ENCODE data around the gene SLC27A4. TPM values are rescaled to one million over a fixed set of nuclear protein-coding genes. Genes with fewer than 3 reads are reported as not detected.

Gene SLC27A4
- total RNA-seq, 4 donors from 2014 or later, result 4.6 to 22.7 (median 9.5) TPM

- intact Hi-C loops (cut with DNase I; ENCODE audit: low total_unique reads), result no loop called here
- Histone ChIP-seq H3K9me3 (no peaks in the 10 kb centered on the region), H3K27ac (no peak overlapping the region), H3K4me3 (no peak overlapping the region), H3K36me3 (no peaks in the 10 kb centered on the region), H3K4me1 (no peaks in the 10 kb centered on the region), H3K27me3 (no peaks in the 10 kb centered on the region)
- TF ChIP-seq CTCF (IDR thresholded peaks at IDR 0.05) (no peak), POLR2A (IDR thresholded peaks at IDR 0.05) (no peak)
- no peak for DNase-seq
Measured at GRCh38 chr9:128358090-128358489, 17.8 kb downstream of the SLC27A4 start.

DNA sequence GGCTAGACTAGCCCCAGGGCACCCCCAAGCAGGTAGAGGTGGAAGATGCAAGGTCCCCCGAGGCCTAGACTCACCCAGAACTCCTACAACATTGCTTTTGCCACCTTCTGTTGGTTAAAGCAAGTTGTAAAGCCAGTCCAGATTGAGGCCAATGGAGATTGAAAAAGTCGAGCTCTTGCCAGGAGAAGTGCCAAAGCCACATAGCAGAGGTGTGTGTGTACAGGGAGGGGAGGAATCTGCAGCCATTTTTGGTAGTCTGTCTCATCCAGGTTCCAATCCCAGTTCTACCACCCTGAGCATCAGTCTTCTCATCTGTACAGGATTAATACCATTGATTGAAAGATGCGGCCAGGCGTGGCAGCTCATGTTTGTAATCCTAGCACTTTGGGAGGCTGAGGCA is 18.5 kb downstream of the SLC27A4 start:
- Histone ChIP-seq H3K27ac (no peak overlapping the region), H3K4me3 (no peak overlapping the region), H3K9me3 (no peaks in the 10 kb centered on the region), H3K36me3 (no peaks in the 10 kb centered on the region), H3K4me1 (no peaks in the 10 kb centered on the region), H3K27me3 (no peaks in the 10 kb centered on the region)
- intact Hi-C loops (cut with DNase I; ENCODE audit: low total_unique reads), result no loop called here
- TF ChIP-seq CTCF (IDR thresholded peaks at IDR 0.05) (no peak), POLR2A (IDR thresholded peaks at IDR 0.05) (no peak)
- no peak for DNase-seq

- Histone ChIP-seq H3K27me3 (no peaks in the 10 kb centered on the region), H3K36me3 (no peaks in the 10 kb centered on the region), H3K4me3 (no peak overlapping the region), H3K27ac (peak overlapping the region in 1 of 2 donors; percentile 46), H3K4me1 (peaks cover 0 to 7% of the 10 kb centered on the region in 2 donors), H3K9me3 (no peaks in the 10 kb centered on the region)
- intact Hi-C loops (cut with DNase I; ENCODE audit: low total_unique reads), result no loop called here
- TF ChIP-seq CTCF (IDR thresholded peaks at IDR 0.05) (no peak), POLR2A (IDR thresholded peaks at IDR 0.05) (no peak)
- DNase-seq, result no peak
Measured at GRCh38 chr9:128360826-128361225, 20.5 kb downstream of the SLC27A4 start.

- H3K36me3 ChIP-seq, result no peaks in the 10 kb centered on the region
- intact Hi-C loops (cut with DNase I; ENCODE audit: low total_unique reads), result no loop called here
- H3K4me3 ChIP-seq, result no peak overlapping the region
- peak overlapping the region; percentile 46 to 77 for H3K27ac ChIP-seq
- H3K27me3 ChIP-seq, result no peaks in the 10 kb centered on the region
- DNase-seq, result no peak
- no peaks in the 10 kb centered on the region for H3K9me3 ChIP-seq
- TF ChIP-seq POLR2A (IDR thresholded peaks at IDR 0.05) (no peak), CTCF (IDR thresholded peaks at IDR 0.05) (no peak)
- H3K4me1 ChIP-seq, result peaks cover 0 to 7% of the 10 kb centered on the region in 2 donors
Measured at GRCh38 chr9:128361296-128361985, 21.1 kb downstream of the SLC27A4 start.

GRCh38 chr9:128361986-128362646 is 21.8 kb downstream of the SLC27A4 start:
- TF ChIP-seq CTCF (IDR thresholded peaks at IDR 0.05) (peak; percentile 76 to 95 (median 90)), POLR2A (IDR thresholded peaks at IDR 0.05) (no peak)
- DNase-seq, result peak; percentile 85 to 87
- H3K9me3 ChIP-seq, result no peaks in the 10 kb centered on the region
- no peaks in the 10 kb centered on the region for H3K36me3 ChIP-seq
- peak overlapping the region; percentile 46 to 77 for H3K27ac ChIP-seq
- H3K27me3 ChIP-seq, result no peaks in the 10 kb centered on the region
- H3K4me3 ChIP-seq, result peak overlapping the region; percentile 16 to 24
- intact Hi-C loops (cut with DNase I; ENCODE audit: low total_unique reads), result no loop called here
- H3K4me1 ChIP-seq, result peaks cover 0 to 7% of the 10 kb centered on the region in 2 donors

Measured in uterus (tissue), 4 donors.